Measurements from ENCODE around the gene TTYH1. TPM values are rescaled to one million over a fixed set of nuclear protein-coding genes. Genes with fewer than 3 reads are reported as not detected.
A peak's percentile ranks its signal among the peaks of the same experiment; 100 is the strongest.

Gene TTYH1
- total and polyA plus RNA-seq, 9 of the 15 experiments (the other 6 are each of a cell fraction or from before 2014, with no cell fraction given) = 0.08 TPM; not detected in 8

- TF ChIP-seq TEAD2 (tag; IDR thresholded peaks at IDR 0.05) (no peak), NR1H2 (CRISPR knock-in tag; IDR thresholded peaks at IDR 0.05) (no peak), TCFL5 (CRISPR knock-in tag; conservative IDR thresholded peaks at IDR 0.05) (no peak), LARP7 (IDR thresholded peaks at IDR 0.05) (no peak), MYC (IDR thresholded peaks at IDR 0.05; ENCODE audit: low read depth, low read length) (no peak), MYC (CRISPR knock-in tag; IDR thresholded peaks at IDR 0.05; ENCODE audit: borderline replicate concordance, low read depth) (no peak), THRB (CRISPR knock-in tag; conservative IDR thresholded peaks at IDR 0.05) (no peak), PTRF (tag; IDR thresholded peaks at IDR 0.05) (no peak), RREB1 (CRISPR knock-in tag; IDR thresholded peaks at IDR 0.05) (no peak), NRF1 (conservative IDR thresholded peaks at IDR 0.05 in 1 of 2, IDR thresholded peaks at IDR 0.05 in 1 of 2) (no peak), PTBP1 (IDR thresholded peaks at IDR 0.05; ENCODE audit: low read depth, low read length) (no peak), CEBPG (CRISPR knock-in tag; IDR thresholded peaks at IDR 0.05) (no peak), CEBPG (tag; conservative IDR thresholded peaks at IDR 0.05 in 1 of 2, IDR thresholded peaks at IDR 0.05 in 1 of 2) (no peak), NFXL1 (CRISPR knock-in tag; IDR thresholded peaks at IDR 0.05) (no peak), SMARCA4 (IDR thresholded peaks at IDR 0.05) (peak; percentile 50; the same call in 1 of the 2 replicates), SNIP1 (IDR thresholded peaks at IDR 0.05; ENCODE audit: low read depth) (no peak), ZBTB1 (CRISPR knock-in tag; IDR thresholded peaks at IDR 0.05; ENCODE audit: borderline replicate concordance, low read depth) (no peak), MYBL2 (IDR thresholded peaks at IDR 0.05; ENCODE audit: low read depth) (no peak), MYBL2 (CRISPR knock-in tag; IDR thresholded peaks at IDR 0.05; ENCODE audit: borderline replicate concordance) (no peak)
Measured at GRCh38 chr19:54448040-54448773, 32.9 kb downstream of the TTYH1 start (continued).

Data from K562 (cell line).